HG02759 (cell line): Measurements from ENCODE around the gene LEPROT.
"Not testable (repeated sequence)": the region's sequence is repeated elsewhere in the genome, so short reads cannot be mapped to it uniquely, and the experiment has no call there.

ENCODE experiments used
- ATAC-seq: cut with Tn5 transposase; IDR thresholded peaks from one replicate; pipeline ENCODE4 v1.9.1; 2021; ENCODE audit warnings: mild to moderate bottlenecking, moderate library complexity; ENCODE audit not compliant: unreplicated experiment

Gene LEPROT, protein sequence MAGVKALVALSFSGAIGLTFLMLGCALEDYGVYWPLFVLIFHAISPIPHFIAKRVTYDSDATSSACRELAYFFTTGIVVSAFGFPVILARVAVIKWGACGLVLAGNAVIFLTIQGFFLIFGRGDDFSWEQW

DNA sequence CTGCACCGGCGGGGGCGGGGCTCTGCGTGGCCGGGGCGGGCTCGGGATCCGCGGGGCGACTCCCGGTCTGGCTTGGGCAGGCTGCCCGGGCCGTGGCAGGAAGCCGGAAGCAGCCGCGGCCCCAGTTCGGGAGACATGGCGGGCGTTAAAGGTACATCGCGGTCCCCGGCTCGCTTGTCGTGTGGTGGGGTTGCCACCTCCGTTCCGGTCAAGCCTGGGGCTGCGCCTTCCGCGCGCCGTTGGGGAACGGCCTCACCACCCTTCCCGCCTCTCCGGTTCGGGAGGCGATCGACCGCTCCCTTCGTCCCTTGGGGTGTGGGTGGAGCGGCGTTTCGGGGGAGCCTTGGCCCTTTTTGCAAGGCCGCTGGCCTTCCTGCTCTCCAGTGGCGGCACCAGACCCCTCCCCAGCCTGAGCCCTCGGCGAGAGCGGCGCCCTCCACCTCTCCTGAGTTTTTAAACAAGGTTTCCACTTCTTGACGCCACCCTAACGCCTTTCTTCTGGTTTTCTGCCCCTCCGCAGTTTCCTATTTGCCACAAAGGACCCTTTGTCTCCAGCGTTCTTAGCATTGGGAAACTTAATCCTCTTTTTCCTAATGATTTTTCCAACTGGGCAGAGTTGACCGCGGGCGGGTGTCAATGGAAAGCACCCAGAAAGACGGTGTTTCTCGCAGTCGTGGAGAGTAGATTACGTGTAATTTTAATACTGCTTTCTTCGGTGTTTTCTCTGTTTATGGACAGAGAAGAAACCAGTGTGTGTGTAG lies at the start of gene LEPROT, which contains the start of gene LEPR:
Gene LEPROT, plus strand, starts transcription at position 79 of the 761 bp plus-strand sequence. Its CDS starts 57 bp downstream, at position 136.
Gene LEPR, plus strand, starts transcription at position 79 of the 761 bp plus-strand sequence. CDS start 144,898 bp downstream, outside the sequence.
- ATAC-seq, result peak; percentile 64

DNA sequence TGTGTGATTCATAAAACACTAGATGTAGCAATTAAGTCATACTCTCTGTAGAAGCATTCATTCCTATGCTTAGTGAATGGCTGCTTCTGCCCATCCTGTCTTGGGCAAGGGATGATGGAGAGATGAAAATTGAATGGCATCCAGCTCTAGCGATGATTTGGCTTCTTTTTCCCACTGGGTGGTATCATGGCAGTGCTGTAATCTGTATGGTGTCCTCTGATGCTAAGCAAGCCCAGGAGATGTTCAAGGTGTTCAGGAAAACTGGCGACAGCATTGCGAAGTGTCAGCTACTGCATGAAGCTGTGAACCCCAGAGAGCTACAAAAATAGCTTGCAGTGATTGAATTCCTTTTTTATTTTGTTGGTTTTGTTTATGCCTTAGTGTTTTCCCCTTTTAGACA lies 48.9 kb upstream of the LEPROT start:
- ATAC-seq, result no peak

DNA sequence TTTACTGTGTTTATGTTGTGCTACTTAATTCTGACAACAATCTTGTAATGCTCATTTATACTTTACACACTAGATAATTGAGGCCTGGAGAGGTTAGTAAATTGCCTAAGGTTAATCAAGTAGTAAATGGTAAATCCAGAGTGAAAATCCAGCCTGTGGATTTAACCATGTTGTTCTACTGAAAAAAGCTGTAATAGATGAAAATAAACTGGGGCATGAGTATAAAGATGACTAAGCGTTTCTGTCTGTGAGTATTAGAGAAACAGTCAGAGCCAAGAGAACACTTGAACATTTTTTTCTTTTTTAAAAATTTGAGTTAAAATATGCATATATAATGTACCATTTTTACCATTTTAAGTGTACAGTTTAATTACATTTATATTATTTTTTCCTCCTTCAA lies 47.9 kb upstream of the LEPROT start:
- no peak for ATAC-seq

DNA sequence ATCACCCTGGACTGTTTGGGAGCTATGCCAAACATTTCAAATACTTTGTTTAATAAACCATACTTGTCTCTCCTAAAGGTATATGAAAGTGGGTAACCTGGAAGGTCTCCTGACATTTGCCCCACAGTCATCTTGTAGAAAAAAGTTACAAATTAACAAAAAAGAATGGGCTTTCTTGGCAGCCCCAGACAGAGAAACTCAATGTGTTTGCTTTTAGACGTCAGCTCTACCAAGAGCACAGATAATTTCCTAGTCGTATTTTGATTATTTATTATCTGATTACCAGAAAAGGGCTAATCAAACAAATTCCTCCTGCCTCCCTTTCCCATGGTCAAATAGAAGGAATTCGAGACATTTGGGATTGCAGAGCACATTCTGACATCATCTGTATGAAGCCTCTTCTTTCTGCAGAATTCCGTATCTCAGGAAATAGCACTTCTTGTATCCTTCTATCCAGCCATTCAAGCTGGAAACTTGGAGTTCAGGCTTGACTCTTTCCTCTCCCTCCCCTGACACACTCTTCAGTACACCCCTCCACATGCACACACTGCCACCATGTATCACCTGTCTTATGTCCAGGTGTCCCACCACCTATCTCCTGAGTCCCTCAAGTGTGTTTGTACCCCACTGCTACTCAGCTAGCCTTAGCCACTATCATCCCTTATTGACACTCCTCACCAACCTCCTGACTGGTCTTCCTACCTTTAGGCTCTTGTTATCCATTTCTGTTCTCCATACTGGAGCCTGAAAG lies 42.8 kb upstream of the LEPROT start:
- ATAC-seq, result no peak

DNA sequence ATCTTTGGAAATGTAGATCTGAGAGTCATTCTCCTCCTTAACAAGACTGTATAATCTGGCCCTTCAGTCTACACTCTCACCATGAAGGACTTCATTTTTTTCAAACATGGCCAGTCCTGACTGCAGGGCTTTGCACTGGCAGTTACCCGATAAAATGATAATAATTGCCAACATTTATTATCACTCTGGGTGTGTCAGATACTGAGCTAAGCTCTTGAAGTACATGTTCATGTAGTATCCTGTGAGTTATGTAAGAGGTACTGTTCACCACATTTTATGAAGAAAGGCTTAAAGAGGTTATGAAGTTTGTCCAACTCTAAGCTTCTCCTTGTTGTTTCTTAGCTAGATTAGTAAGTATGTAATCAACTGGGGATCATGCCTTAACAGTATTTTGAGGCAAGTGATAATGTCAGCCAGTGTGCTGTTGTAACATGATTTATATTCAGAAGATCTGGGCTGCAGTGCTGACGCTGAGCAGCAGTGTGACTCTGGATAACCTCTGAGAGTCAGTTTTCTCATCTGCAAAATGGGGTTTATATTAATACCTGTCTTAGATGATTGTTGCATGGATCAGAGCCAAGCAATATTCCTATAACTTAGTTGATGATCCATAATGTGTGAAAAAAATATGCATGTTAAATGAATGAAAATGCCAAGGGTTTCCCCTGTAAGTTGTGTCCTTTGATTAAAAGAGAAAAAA lies 42.1 kb upstream of the LEPROT start:
- ATAC-seq, result no peak

DNA sequence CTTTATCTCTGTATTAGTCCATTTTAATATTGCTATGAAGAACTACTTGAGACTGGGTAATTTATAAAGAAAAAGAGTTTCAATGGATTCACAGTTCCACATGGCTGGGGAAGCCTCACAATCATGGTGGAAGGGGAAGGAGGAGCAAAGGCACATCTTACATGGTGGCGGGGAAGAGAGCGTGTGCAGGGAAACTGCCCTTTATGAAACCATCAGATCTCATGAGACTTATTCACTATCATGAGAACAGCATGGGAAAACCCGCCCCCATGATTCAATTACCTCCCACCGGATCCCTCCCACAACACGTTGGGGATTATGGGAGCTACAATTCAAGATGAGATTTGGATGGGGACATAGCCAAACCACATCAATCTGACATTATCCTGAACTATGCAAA lies 36.0 kb upstream of the LEPROT start:
- ATAC-seq, result not testable (repeated sequence)

DNA sequence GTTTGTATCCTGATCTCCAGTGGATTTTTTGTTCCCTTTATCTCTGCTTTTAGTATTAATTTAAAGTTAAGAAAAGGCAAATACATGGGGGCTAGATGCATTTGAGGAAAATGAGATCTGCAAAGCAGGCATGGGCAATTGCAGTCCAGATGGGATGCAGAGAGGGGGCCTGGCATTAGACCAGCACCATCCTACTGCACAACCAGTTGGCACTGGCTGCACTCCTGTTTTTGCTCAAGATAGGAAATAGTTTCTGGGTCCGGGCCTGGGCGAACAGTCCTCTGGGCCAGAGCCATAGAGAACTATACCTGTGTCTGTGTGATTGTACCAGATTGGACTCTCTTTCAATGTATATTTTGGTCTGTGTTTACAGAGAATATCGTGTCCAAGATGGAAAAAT lies 34.0 kb upstream of the LEPROT start:
- no peak for ATAC-seq

DNA sequence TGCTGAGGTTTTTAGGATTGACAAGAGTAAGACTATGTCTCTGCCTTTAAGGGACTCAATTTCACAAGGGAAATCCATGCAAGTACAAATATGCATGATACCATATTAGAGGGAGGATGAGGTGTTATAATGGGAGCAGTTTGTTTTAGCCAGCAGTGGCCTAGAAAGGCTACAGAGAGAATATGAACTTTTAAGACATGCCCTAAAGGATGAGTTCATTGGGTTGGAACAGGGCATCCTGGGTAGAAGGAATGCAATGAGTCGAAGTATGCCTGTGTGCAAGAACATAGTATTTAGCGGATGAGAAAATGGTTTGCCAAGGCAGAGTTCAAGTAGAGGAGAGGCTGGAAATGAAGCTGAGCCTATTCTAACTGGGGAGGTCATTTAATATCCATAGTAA lies 32.6 kb upstream of the LEPROT start:
- ATAC-seq, result no peak

DNA sequence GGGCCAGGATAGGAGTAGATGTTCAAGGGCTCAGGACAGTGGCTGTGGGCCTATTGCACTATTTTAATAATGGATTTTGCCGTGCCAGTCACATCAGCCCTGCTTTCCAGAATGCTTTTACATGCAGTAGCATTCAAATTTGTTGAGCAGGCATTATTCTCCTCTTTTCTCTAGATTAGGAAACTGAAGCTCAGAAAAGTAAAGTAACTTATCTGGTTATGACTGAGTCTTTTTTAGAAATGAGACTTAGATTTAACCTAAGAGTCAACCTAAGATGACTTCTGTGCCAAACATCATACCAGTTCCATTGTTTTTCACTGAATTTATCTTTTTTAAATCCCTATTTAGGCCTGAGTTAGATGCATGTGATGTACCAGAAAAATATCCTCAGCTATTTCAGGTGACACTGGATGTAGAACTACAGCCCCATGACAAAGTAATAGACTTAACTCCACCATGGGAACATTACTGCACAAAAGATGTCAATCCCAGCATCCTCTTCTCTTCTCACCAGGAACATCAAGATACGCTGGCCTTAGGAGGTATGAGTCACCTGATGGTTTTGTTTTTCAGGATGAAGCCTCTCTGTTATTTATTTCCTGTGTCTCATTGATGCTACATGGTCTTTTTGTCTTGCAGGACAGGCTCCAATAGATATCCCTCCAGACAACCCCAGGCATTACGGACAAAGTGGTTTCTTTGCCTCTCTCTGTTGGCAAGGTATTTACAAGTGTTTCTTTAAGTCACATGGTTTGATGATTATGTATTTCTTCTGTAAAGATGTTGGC lies 31.4 kb upstream of the LEPROT start:
- no peak for ATAC-seq

DNA sequence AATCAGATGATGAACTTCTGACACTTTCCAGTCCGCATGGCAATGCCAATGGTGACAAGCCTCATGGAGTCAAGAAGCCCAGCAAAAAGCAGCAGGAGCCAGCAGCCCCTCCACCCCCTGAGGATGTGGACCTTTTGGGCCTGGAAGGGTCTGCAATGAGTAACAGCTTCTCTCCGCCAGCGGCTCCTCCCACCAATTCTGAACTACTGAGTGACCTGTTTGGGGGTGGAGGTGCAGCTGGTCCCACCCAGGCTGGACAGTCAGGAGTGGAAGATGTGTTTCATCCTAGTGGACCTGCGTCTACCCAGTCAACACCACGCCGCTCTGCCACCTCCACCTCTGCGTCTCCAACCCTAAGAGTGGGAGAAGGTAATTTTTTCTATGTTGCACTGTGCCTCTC lies 28.0 kb upstream of the LEPROT start:
- no peak for ATAC-seq

DNA sequence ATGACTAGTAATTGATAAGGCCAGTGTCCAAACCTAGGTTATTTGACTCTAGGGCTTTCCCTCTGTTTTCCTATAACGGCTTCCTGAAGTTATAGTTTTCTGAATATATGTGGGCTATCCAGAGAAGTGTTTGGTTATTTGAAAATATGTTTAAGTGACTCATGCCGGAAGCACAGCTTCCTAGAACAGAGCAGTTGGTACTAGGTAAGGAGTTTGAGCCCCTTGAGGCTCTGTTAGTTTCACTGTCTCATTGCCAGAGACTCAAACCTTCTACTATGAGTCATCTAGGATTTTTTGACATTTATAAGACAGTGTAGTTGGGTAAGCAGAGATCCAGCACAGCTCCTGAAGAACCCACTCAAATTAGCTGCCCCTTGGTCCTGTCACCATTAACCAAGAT lies 27.1 kb upstream of the LEPROT start:
- peak; percentile 91 for ATAC-seq

DNA sequence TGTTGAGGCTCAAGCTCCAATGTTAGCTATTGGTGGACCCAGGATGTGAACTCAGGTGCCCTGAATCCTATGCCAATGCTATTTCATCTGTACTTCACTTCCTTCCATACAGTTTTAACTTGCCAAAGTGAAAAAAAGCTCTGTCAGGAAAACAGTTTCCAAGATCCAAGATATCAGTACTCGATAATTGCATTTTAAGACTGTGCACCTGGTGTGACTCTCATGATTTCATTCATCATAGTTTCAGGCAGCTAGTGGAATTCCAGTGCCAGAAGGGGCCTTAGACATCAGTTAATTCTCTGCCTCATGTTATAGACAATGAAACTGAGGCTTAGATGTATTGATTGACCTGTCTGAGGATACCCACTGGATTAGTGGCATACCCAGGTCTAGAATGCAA lies 26.5 kb upstream of the LEPROT start:
- no peak for ATAC-seq

DNA sequence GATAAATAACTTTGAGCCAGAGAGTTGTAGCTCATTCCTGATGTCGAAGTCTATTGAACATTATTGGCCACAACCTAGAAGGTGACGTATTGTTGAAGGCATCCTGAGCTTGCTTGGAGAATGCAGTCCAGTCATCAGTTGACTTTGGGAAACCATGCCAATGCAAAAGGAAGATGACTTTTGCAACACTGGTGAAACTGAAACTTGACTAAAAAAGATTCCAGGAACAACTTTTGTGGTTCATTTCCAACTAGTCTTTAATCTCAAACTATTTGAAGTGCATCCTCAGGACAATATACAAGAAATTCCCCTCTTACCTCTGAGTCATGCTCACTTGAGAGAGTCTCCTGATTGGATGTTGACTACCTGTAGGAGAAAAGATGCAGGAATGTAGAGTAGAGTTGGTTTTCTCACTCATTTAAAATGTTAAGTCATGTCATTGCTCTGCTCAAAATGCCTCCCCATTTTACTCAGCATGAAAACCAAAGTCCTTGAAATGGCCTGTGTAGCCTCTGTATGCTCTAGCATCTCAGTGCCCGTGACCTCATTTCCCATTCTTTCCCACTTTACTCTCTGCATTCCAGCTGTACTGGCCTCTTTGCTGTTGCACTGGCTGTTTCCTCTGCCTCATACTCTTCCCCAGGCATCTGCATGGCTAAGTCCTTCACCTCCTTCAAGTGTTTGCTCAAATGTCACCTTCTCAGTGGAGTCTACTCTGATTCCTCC lies 24.4 kb upstream of the LEPROT start:
- ATAC-seq, result no peak

DNA sequence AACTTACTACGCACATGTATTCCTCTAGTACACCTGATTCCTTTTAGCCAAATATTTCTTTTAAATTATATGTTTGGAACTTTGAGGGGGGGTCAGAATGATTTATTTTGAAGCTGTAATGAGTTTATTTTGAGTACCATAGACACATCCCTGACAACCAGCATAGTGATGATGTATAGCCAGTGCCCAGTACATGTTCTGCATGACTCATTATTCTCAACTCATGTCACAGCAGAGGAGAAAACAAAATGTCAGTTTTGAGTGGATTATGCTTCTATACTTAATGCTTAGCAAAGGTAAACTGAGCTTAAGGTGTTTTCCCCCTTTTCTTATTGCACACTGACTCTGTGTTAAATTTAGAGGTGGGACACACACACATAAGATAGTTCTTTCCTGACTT lies 22.4 kb upstream of the LEPROT start:
- no peak for ATAC-seq

DNA sequence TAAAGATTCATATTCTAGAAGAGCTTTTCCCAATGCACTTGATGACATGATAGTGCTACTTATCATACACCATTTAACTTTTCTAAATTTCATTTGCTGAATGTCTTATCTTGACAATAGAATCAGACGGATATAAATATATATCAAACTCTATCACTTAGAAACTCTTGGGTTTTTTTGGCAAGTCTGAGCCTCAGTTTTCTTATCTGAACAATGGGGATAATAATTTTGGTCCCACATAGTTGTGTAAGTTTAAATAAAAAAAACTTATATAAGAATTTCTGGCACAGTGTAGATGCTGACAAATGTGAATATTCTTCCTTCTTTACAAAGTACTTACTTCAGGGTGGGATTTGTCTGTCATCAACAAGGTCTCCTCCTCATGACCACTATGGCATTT lies 21.5 kb upstream of the LEPROT start:
- ATAC-seq, result no peak

DNA sequence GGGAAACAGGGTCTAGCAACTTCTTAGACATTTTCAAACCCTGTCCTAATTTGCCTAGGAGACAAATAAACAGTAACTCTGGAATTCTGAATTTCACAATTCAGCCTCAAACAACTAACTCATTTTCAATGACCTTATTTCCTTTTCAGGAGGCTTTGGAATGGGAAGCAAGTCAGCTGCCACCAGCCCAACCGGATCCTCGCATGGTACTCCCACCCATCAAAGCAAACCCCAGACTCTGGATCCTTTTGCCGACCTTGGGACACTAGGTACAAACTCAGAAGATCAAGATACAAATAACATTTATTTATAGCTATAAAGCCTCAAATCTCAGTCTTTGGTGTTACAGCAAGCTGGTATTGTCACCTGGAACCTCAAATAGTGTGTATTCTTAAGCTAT lies 18.9 kb upstream of the LEPROT start:
- ATAC-seq, result no peak

DNA sequence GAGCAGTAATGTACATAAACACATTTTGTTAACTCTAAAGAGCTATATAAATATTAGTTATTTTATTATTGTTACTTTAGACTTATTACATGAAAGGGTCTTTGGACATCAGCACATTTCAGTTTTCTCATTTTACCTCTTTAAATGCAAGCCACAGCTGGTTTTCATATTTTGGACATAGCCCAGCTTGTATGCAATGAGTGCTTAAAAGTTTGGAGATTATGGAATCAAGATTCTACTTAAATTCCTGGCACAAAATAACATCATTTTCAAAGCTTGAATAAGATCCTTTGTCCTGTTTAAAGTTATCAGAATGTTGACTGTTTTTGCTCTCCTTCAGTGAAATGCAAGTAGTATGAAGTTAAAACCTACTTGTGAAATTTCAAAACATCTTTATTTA lies 15.5 kb upstream of the LEPROT start:
- no peak for ATAC-seq

DNA sequence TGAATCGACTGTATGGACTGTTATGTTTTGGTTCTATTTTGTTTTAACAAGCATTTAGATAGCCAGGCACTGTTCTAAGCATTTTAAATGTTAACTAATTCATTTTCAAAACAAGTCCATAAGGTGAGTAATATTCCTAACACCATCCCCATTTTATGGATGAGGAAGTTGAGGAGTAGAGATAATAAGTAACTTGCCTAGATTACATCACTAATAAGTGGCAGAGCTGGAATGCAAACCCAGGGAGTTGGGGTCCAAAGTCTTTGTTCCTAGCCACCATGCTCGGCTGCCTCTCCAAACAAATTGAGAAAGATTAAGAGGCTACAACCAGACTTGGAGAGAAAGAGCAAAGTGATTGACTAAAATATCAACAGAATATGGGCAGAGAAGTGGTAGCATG lies 12.6 kb upstream of the LEPROT start:
- no peak for ATAC-seq

DNA sequence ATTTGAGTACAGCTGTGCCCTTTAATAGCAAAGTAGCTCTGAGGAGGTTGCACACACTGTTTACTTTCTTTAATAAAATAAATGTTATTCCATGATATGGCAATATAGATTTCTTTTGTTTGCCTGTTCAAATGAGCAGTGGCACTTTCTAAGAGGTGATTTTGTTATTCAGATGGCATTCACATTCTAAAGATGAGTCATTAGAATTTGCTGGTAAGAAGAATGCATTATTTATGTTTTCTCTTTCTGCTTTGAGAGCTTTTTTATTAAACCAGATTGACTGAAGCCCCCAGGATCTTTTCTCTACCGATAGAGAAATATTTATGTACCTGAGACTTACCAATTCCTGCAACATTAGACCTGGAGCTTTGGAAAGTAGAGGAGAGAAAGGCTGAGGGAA lies 11.2 kb upstream of the LEPROT start:
- no peak for ATAC-seq

DNA sequence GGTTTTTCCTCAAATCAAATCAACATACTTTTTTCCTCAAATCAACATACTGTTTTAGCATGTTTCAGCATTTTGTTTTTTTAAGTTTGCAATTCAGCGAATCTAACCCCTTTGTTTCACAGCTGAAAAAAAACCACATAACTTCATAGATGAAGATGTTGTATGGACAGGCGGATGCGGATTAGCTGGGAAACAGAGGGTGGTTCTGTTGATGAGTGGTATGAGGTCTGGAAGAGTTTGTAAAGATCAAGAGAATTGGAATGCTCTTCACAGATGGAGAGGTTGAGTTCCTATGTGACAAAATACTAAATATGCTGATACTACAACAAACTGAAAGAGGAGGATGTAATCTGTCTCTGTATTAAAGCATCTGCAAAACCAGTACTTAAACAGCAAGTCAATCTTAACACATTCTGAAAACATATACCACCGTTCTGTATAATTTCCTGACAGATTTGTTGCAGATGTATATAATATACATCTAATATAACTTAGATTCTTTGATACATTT lies 10.6 kb upstream of the LEPROT start:
- ATAC-seq, result no peak
